Loucy (cell line): ENCODE results near the gene PAQR4.

Experiments used
- H2AFZ ChIP-seq: fragments of 200-600 bp; sonication (generic); 2 replicates; pipeline ENCODE4 v1.6.0; 2016; ENCODE audit warnings: antibody characterized with exemption, mild to moderate bottlenecking, low read length, moderate library complexity
- H3F3A ChIP-seq: fragments of 200-600 bp; 2 replicates; pipeline ENCODE4 v1.6.0; 2016; ENCODE audit warnings: antibody characterized with exemption, low read depth, mild to moderate bottlenecking
- H3K27me3 ChIP-seq: fragments of 200-600 bp; sonication (generic); 2 replicates; pipeline ENCODE4 v1.6.1; 2014; ENCODE audit warnings: low read length, mild to moderate bottlenecking; ENCODE audit not compliant: insufficient read depth, poor library complexity, severe bottlenecking
- H3K36me3 ChIP-seq: fragments of 200-600 bp; sonication (generic); 2 replicates; pipeline ENCODE4 v1.6.1; 2016; ENCODE audit warnings: low read length; ENCODE audit not compliant: insufficient read depth
- H3K4me1 ChIP-seq: fragments of 200-600 bp; sonication (generic); 2 replicates; pipeline ENCODE4 v1.5.1; 2014; ENCODE audit warnings: low read length, mild to moderate bottlenecking; ENCODE audit not compliant: insufficient read depth, poor library complexity, severe bottlenecking
- H3K4me2 ChIP-seq: fragments of 200-600 bp; sonication (generic); 2 replicates; pipeline ENCODE4 v1.6.0; 2014; ENCODE audit warnings: antibody characterized with exemption, low read length, low read depth, mild to moderate bottlenecking; ENCODE audit not compliant: poor library complexity, severe bottlenecking
- H3K4me3 ChIP-seq: fragments of 200-600 bp; sonication (generic); 2 replicates; pipeline ENCODE4 v1.5.1; 2014; ENCODE audit warnings: low read length, mild to moderate bottlenecking, mixed read lengths; ENCODE audit not compliant: poor library complexity, severe bottlenecking
- H3K79me2 ChIP-seq: fragments of 200-600 bp; sonication (generic); 2 replicates; pipeline ENCODE4 v1.6.1; 2014; ENCODE audit warnings: low read length; ENCODE audit not compliant: insufficient read depth
- H3K9ac ChIP-seq: fragments of 200-600 bp; sonication (generic); 2 replicates; pipeline ENCODE4 v1.6.0; 2014; ENCODE audit warnings: mild to moderate bottlenecking, low read depth, low read length, moderate library complexity; ENCODE audit not compliant: poor library complexity, severe bottlenecking
- H3K9me2 ChIP-seq: fragments of 200-600 bp; sonication (generic); replicated peaks from 2 replicates; pipeline ENCODE4 v1.6.1; 2016; ENCODE audit warnings: low read depth, low read length, mixed read lengths
- H3K9me3 ChIP-seq: fragments of 200-600 bp; sonication (generic); 2 replicates; pipeline ENCODE4 v1.6.1; 2014; ENCODE audit warnings: mild to moderate bottlenecking, antibody characterized with exemption, low read length, low read depth; ENCODE audit not compliant: insufficient read depth
- H4K20me1 ChIP-seq: fragments of 200-600 bp; sonication (generic); 2 replicates; pipeline ENCODE4 v1.6.0; 2014; ENCODE audit warnings: antibody characterized with exemption, low read length, mild to moderate bottlenecking; ENCODE audit not compliant: insufficient read depth, poor library complexity, severe bottlenecking
- CTCF ChIP-seq: fragments of 200-600 bp; sonication (generic); conservative IDR thresholded peaks from 2 replicates; pipeline ENCODE4 v1.5.1; 2014; ENCODE audit warnings: mild to moderate bottlenecking, antibody characterized with exemption, low read length
- EZH2phosphoT487 ChIP-seq: fragments of 200-600 bp; IDR thresholded peaks from 2 replicates; pipeline ENCODE4 v1.6.1; 2018; ENCODE audit warnings: antibody characterized with exemption, mild to moderate bottlenecking, moderate library complexity, borderline replicate concordance

The PAQR4 gene

GRCh38 chr16:3017344-3017743, 48.2 kb downstream of the PAQR4 start:
- peaks cover 9% of the 10 kb centered on the region for H3K4me1 ChIP-seq
- H3K79me2 ChIP-seq: peaks cover 20% of the 10 kb centered on the region
- TF ChIP-seq CTCF (no peak), EZH2phosphoT487 (no peak)
- no peaks in the 10 kb centered on the region for H3K9me2 ChIP-seq
- no peaks in the 10 kb centered on the region for H3F3A ChIP-seq
- H3K9me3 ChIP-seq: no peaks in the 10 kb centered on the region
- H3K4me2 ChIP-seq: no peak overlapping the region
- H3K36me3 ChIP-seq: no peaks in the 10 kb centered on the region
- peaks cover 9% of the 10 kb centered on the region for H4K20me1 ChIP-seq
- H3K27me3 ChIP-seq: no peaks in the 10 kb centered on the region
- H3K4me3 ChIP-seq: no peak overlapping the region
- H3K9ac ChIP-seq: no peak overlapping the region
- H2AFZ ChIP-seq: no peak overlapping the region

DNA sequence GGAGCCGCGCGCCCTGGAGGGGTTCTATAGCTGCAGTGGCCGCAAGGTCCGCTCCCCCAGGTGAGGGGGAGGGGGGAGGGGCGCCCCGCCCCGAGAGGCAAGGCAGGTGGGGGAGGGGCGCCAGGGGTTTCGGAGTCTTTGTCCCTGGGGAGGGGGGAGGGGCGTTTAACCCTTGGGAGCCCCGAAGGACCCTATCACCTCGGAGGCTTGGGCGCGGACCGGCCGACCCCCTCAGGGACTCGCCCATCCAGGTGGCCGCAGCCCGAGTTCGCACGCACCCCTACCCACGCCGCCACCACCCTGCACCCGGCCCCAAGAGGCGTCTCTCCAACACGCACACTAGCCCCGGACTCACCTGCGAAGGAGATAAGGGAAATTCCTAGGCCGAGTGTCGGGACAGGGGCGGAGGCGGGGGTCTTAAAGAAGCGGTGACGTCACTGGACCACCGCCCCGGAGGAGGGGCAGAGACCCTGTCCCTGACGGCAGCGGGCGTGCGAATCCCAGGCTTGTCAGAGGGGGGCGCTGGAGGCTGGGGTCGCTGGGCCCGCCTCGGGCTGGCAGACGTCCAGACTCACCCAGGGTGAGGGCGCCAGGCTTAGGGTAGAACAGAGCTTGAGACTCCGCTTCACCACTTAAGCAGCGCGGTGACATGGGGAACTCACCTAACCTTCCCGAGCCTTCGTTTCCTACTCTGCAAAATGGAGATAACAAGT, 48.8 kb downstream of the PAQR4 start, which contains the start of gene CLDN6:
TSS of gene CLDN6 (minus strand) at position 390 of the 713 bp plus-strand sequence. CDS start 2,162 bp downstream, outside the sequence.
- Histone ChIP-seq H3K4me3 (no peak within 1 kb of the TSS), H3K27me3 (no peaks in the 10 kb centered on the region), H3K4me2 (no peak within 1 kb of the TSS), H3K79me2 (peaks cover 25% of the 10 kb centered on the region), H4K20me1 (peaks cover 12% of the 10 kb centered on the region), H3K36me3 (no peaks in the 10 kb centered on the region), H3K9ac (no peak within 1 kb of the TSS), H2AFZ (no peak within 1 kb of the TSS), H3K4me1 (peaks cover 15% of the 10 kb centered on the region), H3K9me3 (no peaks in the 10 kb centered on the region), H3F3A (no peaks in the 10 kb centered on the region), H3K9me2 (no peaks in the 10 kb centered on the region)
- peak; percentile 23; the same call in 1 of the 2 replicates for TF ChIP-seq CTCF
- no peak for TF ChIP-seq EZH2phosphoT487

DNA sequence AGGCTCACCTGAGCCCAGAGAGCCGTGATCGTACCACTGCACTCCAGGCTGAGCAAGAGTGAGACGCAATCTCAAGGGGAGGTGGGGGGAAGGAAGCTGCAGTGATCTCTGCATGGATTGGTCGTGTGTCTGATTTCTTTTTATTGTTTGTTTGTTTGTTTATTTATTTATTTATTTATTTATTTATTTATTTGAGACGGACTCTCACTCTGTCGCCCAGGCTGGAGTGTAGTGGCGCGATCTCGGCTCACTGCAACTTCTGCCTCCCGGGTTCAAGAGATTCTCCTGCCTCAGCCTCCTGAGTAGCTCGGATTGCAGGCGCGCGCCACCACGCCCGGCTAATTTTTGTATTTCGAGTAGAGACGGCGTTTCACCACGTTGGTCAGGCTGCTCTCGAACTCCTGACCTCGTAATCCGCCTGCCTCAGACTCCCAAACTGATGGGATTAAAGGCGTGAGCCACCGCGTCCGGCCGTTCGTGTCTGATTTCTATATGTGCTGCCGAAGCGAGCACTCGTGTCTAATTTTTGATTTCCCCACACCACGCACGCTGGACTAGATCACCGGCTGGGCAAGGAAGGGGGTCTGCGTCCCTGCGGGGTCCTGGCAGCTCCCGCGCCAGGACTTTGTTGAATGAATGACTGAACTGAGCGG, 50.6 kb downstream of the PAQR4 start:
- TF ChIP-seq EZH2phosphoT487 (no peak), CTCF (no peak)
- Histone ChIP-seq H3K4me2 (peak overlapping the region; percentile 85), H3K4me1 (peaks cover 15% of the 10 kb centered on the region), H3K9ac (no peak overlapping the region), H4K20me1 (peaks cover 12% of the 10 kb centered on the region), H3K9me3 (no peaks in the 10 kb centered on the region), H3K79me2 (peaks cover 30% of the 10 kb centered on the region), H3K4me3 (peak overlapping the region; percentile 75), H3K27me3 (no peaks in the 10 kb centered on the region), H2AFZ (peak overlapping the region; percentile 73; the same call in 1 of the 2 replicates), H3F3A (no peaks in the 10 kb centered on the region), H3K9me2 (no peaks in the 10 kb centered on the region), H3K36me3 (no peaks in the 10 kb centered on the region)
